GM19351 (cell line): Measurements from ENCODE around the gene NPIPB13.
"Not testable (repeated sequence)": the region's sequence is repeated elsewhere in the genome, so short reads cannot be mapped to it uniquely, and the experiment has no call there.

Experiments used
- ATAC-seq: cut with Tn5 transposase; IDR thresholded peaks from one replicate; pipeline ENCODE4 v1.9.1; 2021; ENCODE audit warnings: mild to moderate bottlenecking, moderate library complexity; ENCODE audit not compliant: unreplicated experiment

The NPIPB13 gene

DNA sequence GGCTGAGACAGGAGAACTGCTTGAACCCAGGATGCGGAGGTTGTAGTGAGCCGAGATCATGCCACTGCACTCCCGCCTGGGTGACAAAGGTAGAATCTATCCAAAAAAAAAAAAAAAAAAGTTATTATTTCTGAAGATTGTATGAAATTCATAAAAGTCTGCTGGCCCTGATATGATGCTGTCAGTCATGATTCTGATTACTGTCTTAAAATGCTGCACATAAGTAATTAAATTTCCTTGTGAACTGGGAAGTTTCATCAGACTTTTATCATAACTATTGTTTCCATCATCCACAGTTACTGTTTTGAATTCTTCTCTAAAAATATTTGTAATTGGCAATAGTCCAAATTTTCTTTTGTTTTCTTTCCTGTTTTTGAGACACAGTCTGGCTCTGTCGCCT is at the start of gene NPIPB13:
Gene NPIPB13 (minus strand): TSS at position 101 of the 400 bp plus-strand sequence. CDS start 2,906 bp downstream, outside the sequence.
- not testable (repeated sequence) for ATAC-seq

DNA sequence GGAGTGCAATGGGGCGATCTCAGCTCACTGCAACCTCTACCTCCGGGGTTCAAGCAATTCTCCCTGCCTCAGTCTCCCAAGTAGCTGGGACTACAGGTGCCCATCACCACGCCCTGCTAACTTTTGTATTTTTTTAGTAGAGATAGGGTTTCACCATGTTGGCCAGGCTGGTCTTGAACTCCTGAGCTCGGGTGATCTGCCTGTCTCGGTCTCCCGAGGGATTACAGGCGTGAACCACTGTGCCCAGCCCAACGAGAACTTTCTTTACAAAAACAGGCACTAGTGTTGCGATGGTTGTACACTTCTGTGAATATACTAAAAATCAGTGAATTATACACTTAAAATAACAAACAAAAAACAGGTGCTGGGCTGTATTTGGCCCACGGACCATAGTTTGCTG is 34.1 kb upstream of the NPIPB13 start:
- ATAC-seq, result not testable (repeated sequence)

DNA sequence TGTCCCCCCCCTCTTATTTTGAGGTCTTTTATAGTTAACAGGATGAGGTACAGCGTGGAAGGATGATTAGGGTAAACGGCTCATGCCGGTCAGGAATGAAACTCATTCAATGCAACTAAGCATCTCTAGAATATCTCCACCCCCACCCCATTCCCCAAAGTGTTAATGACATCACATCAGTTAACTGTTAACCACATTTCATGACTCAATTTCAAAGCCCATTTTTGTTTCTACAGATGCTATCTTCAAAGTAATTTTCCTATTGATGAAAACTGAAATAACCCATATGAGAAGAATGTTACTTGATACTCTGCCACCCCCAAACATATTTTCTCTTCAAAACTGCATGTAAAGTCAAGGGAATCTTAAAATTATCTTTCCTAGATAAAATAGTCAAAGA is 30.2 kb upstream of the NPIPB13 start:
- not testable (repeated sequence) for ATAC-seq

DNA sequence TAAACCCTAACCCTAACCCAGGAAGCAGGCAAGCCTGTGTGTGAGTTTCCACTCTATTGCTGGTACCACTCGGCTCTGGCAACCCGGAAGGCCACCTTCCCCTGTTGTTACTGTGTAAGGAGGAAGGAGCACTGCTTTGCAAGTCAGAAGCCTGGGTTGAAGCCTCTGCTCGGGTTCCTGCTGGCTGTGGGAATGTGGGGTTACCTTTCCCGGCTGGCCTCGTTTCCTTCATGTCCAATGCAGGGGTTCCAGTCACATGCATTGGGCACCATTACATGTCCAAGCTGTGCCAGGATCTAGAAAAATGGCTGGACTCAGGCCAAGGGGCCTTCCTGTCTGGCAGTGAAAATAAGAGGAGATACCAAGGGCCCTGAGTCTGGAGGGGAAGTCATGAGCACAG is 31.2 kb downstream of the NPIPB13 start:
- not testable (repeated sequence) for ATAC-seq

DNA sequence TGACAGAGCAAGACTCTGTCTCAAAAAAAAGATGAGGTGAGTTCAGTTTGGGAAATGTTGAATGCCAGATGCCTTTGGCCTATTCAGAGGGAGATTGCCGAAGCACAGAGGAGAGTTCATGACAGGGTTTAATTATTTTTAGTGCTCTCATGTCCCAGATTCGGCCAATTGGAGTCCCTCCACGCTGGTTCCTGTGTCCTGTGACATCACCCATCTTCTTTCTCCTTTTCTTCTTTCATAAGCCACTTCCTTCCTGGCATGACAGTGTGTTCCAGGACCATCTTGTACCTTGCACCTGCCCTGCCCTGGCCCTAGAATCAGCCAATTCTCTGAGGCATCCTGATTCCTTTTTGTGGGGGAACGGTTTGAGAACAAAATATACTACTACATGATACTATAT is 36.9 kb downstream of the NPIPB13 start:
- not testable (repeated sequence) for ATAC-seq

DNA sequence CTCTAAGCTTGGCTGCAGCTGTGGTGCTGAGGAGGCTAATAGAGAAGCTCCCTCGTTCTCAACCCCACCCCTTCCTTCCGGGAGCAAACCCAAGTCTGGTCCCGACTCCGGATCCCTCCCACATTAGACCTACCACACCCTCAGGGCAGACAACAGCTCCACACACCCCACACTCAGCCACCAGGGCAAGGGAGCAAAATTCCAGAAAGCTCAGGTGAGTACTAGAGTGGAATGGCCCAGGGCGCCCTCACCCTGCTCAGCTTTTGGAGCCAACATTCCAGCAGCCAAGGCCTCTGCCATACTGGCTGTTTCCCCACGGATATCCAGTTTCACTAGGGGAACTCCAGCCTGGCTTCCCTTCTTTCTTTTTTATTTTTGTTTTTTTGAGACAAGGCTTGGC is 39.2 kb downstream of the NPIPB13 start:
- not testable (repeated sequence) for ATAC-seq

DNA sequence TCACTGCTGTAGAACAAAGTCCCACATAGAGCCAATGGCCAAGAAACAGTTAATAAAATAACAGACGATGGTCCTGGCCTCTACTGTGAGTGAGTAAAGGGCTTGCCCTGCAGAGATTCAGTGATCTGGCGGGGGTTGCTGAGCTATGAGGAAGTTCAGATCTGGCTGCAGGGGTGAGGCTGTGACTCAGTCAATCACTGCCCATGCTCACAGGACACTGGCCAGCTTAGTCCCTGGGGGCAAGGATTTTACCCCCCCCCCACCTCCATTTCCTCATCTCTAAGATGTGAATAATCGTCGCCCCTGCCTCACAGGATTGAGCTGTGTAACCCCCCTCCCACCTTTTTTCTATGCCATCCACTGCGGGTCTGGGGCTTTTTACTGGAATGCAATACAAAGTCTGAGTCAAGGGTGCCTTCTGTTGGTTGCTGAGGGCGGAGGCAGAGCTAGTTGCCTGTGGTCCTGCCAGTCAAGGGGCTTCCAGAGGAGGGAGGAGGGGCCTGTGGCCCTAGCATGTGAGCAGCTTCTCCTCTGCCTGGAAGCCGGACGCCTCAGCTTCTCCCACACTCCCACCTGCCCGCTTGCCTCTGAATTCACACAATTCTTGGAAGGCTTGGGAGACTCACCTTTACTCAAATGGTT is 41.1 kb downstream of the NPIPB13 start:
- ATAC-seq, result not testable (repeated sequence)

DNA sequence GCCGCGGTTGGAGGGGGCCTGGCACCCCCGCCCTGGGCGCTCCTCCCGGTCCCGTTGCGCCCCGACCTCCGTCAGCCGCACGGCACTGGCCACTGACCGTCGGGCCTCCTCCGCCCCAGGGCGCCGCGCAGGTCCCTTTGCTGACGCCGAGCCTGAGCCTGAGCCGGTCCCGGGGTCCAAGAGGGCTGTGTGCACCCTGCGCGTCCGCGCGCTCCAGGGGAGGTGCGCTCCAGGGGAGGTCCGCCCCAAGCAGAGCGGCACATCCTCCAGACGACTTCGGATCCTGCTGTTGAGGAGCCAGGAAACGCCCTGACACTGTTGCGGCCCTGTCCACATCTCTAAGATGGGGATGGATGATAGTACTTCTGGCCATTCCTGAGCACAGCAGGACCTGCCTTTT is 42.0 kb downstream of the NPIPB13 start:
- ATAC-seq, result not testable (repeated sequence)

DNA sequence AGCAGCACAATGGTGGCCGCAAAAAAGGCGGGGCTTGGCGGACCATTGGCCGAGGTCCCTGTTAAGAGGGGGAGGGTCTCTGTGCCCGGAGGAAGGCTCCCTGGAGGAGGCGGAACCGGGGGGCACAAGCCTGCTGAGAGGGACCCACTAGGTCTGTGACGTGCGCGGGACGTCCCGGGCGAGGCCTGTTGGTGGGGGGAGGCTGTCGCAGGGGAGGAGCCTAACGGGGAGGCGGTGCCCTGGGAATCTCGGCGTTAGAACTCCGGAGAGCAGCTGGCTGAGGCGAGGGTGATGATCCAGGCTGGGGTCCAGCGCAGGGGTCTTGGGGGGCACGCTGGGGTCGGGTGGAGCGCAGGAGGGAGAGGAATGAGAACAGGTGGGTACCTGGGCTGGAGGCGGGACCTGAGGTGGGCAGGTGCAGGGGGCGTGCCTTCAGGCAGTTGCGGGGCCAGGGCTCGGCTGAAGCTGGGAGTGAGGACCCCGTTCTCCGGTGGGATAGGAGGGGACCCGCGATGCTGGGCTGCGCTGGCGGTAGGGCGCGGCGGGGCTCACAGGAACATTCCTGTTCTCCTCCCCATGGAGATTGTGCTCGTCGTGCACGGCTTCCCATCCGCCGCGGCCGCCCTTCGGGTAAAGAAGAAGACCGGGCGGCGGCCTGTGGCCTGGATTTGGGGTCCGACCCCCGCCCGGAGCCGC is 42.6 kb downstream of the NPIPB13 start:
- not testable (repeated sequence) for ATAC-seq

DNA sequence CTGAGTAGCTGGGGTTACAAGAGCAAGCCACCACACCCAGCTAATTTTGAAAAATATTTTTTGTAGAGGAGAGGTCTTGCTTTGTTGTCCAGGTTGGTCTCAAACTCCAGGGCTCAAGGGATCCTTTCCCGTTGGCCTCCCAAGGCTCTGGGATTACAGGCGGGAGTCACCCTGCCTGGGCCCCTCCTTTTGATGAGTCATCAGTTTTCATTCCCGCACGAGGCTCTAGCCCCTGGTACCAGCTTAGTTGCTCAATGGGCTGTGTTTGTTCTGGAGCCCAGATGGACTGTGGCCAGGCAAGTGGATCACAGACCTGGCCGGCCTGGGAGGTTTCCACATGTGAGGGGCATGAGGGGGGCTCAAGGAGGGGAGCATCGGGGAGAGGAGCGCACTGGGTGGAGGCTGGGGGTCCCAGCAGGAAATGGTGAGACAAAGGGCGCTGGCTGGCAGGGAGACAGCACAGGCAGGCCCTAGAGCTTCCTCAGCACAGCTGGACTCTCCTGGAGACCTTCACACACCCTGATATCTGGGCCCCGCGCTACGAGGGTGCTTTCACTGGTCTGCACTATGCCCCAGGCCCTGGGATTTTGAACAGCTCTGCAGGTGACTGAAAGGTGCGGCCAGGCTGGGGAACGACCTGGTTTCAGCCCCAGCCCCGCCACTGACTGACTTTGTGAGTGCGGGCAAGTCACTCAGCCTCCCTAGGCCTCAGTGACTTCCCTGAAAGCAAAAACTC is 48.5 kb downstream of the NPIPB13 start:
- not testable (repeated sequence) for ATAC-seq

DNA sequence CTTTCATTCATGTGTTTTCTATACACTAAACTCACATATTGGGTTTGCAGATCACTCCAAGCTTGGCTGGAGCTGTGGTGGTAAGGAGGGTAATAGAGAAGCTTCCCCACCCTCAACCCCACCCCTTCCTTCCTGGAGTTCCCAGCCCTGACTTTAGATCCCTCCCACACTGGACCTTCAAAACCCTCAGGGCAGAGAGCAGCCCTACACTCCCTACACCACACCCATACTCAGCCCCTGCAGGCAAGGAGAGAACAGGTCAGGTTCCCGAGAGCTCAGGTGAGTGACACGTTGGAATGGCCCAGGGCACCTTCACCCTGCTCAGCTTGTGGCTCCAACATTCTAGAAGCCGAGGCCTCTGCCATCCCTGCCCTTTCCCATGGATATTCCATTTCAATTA is 49.2 kb downstream of the NPIPB13 start, which contains the start of gene SULT1A3:
Gene SULT1A3 (plus strand): TSS at position 207 of the 400 bp plus-strand sequence. CDS start 1,474 bp downstream, outside the sequence.
- not testable (repeated sequence) for ATAC-seq
